RKO (cell line): Measurements from ENCODE around the gene SORCS2.

Experiments used
- DNase-seq: peaks from one replicate; pipeline ENCODE4 v3.0.0-alpha.2; 2016; ENCODE audit warnings: low spot score

Gene SORCS2

DNA sequence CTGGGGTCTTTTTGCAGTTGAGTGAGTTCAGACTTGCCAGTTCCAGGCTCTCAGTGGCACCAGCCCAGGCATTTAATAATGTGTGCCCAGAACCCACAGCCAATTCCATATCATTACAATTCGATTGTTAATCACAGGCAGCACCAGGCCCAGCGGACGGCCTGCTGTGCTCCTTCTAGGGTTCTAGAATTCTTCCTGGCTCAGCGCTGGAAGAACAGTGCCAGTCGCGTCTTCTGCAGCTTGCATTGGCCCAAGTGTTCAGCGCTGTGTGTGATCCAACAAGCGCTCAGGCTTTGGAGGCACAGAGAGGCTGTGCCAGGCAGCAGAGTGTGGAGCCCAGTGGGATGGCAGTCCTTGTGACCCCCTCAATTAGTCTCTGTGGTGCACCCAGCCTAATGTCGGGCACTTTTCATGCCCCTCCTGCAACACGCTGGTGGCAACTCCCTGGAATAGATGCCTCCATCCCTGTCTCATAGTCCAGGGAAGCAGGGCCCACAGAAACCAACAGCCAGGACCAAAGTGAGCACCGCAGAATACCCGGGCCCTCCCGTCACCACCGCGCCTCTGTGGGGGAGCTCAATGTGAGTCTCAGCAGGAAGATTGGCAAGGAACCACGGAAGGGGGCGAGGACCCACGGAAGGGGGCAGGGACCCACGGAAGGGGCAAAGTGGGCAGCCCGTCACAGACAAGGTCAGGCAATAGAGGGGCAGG lies 554.2 kb downstream of the SORCS2 start:
- DNase-seq, result no peak

DNA sequence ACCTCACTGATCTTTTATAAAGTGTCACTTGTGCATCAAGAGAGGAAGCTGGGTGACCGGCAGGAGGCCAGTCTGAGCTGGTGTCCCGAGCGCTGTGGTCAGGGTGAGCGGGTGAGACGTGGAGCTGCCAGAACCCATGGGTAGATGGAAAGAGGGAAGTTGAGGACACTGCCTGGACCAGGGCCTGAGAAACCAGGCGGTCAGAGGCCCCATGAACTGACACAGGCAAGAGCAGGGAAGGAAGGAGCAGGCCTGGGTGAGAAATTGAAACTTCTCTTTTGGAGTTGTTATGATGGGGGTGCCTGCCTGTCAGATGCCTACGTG lies 554.7 kb downstream of the SORCS2 start:
- DNase-seq, result no peak

DNA sequence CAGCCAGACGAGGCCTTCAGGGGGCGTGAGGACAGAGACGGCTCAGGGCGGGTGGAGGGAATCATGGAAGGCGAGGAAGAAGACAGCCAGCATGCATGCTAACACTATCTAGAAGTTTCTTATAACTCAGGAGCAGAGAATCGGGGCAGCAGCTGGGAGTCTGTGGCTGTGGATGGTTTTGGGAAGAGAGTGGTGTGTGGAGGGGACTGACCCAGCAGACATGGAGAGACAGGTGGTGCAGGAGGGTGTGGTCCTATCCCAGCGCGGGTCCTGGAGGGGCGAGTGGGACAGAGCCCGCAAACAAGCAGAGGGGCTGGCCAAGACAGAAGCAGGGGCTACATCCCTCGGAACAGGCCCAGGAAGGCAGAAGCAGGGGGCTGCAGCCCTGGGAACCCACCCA lies 555.2 kb downstream of the SORCS2 start:
- no peak for DNase-seq

DNA sequence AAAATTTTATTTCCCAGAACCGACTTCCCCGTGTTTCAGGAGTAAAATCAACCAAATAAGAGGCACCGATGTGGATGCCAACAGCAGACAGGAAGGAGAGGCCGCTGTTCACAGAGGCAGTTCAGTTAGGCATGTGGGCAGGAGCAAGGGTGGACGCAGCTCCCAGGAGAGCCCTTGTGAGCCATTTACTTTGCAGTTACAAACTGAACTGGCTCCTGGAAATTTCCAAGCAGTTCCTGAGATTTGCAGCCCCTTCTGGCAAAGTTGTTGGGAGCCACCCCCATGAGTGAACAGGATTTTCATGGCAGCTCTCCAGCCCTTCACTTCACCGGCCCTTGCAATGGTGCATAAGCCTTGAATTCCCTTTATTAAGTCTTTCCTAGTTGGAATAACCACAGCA lies 558.2 kb downstream of the SORCS2 start:
- DNase-seq, result no peak

DNA sequence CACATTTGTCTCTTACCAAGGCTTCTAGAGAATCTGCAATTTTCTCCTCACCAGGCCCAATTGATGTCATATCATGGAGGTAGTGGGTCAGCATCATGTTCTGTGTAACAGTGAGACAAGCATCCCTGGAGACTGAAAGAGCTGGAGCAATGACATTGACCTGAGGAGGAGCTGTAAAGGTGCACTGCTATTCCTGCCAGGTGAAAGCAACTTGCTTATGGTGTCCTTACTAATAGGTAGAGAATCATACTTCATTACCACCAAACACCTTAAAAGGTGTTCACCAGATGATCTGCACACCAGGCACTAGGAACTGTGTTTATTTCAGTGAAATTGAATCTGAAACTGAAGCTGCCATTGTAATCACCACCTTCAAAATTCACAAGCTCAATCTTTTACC lies 558.6 kb downstream of the SORCS2 start:
- no peak for DNase-seq

DNA sequence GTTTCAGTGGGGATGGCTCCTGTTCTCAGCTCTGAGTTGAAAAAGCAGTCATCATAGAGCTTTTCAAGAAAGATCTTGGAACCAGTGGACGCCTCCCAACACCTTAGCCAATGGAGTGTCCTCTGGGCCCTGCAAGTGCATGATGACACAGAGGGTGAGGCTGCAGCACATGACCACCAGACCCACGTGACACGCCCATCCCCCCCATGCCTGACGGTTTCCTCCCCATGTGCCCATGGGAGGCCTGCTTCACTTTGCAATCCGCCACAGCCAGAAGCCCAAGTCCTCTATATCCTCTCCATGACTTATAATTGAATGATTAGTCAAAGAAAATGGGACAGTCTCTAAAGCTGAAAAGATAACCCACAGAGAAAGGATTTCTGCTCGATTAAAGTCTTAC lies 560.3 kb downstream of the SORCS2 start:
- no peak for DNase-seq

DNA sequence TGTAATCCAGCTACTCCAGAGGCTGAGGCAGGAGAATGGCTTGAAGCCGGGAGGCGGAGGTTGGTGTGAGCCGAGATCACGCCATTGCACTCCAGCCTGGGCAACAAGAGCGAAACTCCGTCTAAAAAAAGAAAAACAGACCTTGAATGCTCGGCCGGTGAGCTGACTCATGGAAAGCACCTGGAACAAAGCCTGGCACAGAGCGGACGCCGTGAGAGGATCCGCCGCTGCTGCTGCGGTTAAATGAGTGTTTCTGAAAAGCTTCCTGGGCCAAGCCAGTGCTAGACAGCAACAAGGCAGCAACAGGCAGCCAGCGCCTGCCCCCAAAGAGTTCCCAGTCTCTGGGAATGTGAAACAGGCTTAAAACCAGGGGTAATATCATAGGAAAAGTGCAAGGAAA lies 560.9 kb downstream of the SORCS2 start:
- no peak for DNase-seq

DNA sequence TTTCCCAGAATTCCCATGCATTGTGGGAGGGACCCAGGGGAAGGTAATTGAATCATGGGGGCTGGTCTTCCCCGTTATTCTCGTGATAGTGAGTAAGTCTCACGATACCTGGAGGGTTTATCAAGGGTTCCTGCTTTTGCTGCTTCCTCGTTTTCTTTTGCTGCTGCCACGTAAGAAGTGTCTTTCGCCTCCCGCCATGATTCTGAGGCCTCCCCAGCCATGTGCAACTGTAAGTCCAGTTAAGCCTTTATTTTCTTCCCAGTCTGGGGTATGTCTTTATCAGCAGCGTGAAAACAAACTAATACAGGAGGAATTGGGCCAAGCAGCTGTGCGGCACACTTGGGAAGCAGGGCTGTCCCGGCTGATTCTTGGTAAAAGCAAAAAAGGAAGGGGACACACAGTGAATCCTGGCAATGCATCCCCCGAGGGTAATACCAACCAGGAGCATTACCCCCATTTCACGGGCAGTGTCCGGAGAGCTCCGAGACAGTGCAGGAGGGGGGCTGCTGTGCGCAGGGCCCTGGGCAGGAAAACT lies 561.7 kb downstream of the SORCS2 start:
- DNase-seq, result no peak

DNA sequence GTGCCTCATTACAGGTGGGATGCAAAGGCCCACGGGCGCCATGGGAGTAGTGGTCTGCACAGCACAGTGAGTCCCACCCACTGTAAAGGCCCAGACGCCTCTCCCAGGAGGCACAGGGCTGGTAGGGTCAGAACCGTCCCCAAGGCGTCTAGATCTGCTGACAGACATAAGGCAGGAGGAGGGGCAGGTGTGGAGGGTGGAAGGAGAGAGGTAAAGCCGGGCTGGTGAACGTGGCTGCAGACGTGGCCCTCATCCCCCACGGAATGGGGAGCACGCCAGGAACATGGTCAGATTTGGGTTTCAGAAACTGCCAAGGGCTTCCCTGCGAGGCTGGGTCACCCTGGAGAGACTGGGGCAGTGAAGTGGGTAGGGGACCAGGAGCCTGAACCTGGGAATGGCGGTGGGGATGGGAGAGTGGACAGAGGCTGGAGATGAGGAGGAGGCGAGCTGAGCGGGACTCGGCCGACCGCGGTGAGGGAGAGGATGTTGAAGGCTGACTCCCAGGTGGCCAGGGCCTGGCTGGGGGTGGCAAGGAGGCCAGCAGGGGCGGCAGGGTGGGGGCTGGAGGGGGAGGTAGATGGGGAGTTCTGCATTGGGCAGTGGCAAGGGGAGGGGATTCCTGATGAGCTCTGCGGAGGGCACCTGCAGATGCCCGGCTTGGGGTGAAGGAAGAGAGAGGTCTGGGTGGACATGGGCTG lies 562.4 kb downstream of the SORCS2 start:
- DNase-seq, result no peak

DNA sequence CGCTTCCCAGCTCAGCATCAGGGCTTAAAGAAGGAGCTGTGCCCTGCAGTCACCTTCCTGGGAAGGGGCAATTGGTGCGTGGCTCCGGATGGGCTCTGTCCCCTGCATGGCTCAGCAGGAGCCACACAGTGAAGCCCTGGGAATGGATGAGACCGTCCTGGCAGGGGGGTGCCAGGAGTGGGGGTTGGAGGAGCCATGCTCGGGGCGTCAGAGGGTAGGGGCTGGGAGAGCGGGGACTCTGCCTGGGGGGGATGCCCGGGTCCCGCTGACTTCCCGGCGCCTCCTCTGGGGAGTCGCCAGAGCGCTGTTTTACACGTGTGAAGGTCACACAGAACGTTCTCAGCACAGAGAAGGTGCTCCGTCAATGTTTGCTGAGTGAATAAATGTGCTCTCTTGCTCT lies 563.2 kb downstream of the SORCS2 start:
- DNase-seq, result no peak

DNA sequence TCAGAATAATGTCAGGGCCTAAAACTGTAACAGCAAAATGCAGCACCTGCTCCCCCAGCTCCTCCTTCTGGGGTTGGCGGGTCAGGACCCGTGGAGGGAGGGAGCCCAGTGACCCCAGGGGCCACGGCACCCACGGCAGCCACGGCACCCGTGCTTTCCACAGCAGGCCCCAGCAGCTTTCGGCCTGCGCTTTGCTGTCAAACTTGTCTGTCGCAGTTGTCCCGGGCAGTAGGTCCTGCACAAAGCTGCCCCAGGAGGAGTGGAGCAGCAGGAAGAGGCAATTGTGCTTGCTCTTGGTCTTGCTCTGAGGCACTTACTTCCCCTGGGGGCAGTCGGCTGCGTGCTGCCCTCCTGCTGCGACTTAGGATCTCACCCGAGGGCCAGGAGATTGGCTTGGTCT lies 563.7 kb downstream of the SORCS2 start:
- no peak for DNase-seq

DNA sequence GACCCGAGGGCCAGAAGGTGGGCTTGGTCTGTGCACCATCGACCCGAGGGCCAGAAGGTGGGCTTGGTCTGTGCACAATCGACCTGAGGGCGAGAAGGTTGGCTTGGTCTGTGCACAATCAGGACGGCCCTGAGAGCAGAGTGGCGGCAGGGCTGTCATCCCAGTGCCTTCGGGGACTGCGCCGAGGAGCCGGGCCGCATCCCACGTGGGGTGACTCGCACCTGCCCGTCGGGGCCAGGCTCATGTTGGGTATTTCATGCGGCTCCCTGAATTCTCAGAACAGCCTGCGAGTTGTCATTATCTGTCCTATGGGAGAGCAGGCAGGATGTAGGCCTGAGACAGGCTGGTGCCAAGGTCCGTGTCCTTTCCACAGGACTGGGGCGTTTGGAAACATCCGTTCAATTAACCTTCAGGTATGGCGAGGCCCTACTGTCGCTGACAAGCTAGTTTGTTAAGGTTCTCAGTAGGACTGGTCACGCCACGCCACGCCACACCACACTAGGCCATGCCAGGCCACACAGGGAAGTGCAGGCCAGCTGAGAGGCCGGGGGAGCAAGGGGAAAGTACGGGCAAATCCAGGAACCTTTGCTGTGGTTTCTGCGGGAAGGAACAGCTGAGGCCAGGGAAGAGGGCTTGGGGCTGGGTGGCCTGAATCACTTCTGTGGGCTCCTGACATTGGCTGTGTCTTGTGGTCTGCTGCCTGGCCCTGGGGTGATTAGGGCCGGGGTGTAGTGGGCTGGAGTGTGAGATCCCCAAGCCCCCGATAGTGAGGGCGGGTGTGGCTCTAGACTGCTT lies 564.4 kb downstream of the SORCS2 start:
- DNase-seq, result no peak

DNA sequence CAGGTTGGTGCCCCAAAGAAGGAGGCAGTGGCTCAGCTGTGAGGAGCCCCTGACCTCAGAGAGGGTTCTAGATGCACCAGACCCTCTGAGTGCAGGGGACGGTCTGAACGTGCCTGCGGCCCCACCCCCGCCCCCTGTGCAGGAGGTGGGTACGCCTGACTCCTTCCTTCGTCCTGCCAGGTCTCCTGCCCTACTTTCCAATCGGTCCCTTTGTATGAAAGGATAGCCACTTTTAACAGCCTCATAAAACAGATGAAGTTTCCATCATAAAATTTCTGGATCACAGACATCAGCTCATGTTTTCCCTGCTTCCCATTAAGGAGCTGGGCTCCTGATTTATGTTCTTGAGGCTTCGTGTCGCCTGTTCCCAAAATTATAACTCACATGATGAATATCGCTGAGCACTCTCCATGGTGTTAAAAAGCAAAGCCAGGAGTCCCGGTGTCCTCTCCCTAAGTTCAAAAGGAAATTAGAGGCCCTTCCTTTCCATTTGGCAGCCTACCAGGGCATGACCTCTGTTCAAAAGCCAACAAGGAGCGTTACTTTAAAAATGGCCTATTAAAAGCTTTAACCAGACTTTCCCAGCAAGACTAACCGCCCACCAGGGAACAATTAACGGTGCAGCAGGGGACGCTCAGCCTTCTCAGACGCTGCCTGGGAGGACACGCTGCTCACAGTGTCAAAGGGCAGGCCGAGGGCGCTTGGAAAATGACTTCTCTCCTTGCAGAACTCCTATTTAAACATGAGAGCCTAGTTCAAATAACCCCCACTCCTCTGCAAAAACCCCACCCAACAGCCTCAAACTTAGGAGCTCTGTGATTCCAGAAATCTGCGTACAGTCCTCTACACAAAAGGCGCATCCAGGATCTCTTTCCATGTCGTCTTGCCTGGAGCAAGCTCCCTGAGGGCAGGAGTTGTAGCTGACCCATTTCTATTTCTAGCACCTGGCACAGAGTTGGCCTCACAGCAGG lies 565.4 kb downstream of the SORCS2 start:
- no peak for DNase-seq

DNA sequence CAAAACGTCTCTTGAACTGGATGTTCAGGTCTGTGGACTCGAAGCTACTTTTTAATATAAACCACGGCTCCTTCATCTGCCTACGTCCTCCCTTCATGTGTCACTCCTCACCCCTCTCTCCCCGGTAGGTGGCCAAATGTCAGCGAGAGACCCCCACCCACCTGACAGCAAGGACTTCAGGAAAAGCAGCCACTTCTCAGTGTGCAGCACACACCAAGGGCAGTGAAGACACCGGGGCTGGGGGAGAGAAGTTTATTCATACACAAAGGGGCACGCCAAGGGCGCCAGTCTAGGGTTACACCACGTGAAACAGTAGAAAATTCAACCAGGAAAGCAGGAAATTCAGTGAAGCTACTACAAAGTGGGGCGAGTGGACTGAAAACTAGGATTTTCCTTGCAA lies 566.1 kb downstream of the SORCS2 start:
- DNase-seq, result no peak

DNA sequence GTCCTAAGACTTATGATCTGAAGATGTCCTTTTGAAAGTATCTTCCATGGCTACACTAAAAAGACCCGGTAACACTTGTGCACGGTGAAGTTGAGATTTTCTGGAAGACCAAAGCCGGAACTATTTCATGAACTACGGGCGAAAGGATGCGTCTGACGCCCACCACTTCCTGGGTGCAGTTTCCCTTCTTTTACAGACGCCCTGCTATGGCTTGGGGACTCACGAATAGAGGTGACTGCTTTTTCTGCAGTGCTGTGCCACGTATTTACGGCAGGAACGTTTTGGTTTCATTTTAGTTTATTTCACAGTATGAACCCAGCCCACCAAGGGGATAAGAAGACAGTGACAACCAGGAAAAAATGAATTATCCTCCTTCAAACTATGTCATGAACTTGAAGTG lies 566.9 kb downstream of the SORCS2 start:
- no peak for DNase-seq

DNA sequence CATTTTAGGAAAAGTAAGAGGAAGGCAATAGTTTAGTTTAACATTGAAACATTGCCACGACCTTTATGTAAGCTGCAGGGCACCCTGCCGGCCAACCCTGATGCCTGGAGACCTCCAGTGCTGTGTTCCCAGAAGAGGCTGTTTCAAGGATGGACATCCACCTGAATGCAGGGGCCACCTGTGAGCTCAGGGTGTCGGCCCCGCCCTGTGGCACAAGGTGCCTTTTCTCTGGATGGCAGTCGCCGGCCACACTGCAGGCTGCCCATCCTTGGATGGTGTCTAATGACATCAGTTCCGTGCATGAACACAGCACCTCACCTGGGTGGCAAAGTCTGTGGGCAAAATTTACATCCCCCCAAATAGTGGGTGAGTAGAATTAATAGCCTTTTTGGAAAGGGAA lies 567.3 kb downstream of the SORCS2 start:
- no peak for DNase-seq

DNA sequence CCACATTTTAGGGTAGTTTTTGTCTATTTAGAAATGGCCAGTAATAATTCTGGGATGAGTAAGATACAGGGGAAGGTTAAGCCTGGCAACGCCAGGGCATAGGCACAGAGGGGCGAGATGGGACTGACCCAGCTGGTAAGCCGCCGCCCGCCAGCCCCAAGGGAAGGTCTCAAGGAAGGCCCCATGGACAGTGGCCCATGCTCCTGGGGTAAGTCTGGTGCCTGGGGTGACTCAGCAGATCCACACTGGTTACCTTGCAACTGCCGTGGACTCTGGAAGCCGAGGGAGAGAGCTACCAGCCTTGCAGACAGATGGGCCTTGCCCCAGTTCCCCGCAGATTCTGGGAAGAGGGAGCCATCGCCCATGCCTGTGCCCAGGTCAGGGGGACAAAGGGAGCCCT lies 567.9 kb downstream of the SORCS2 start:
- DNase-seq, result no peak

DNA sequence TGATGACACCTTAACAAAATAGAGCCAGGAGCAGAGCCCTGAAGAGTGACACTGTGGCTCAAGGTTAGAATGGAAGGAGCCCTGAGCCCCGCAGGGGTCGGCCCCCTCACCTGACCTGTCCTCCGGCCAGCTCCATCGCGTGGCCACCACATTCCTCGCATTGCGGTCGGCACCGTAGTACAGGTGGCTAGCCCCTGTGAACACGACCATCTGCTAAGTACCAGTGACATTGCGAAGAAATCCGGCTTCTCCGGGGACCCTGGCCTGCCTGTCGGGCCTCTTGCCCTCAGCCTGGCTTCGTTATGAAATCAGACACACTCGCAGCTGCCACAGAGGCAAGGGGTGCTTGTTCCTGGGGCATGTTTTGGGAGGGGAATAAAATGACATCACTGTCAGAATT lies 568.4 kb downstream of the SORCS2 start:
- no peak for DNase-seq

DNA sequence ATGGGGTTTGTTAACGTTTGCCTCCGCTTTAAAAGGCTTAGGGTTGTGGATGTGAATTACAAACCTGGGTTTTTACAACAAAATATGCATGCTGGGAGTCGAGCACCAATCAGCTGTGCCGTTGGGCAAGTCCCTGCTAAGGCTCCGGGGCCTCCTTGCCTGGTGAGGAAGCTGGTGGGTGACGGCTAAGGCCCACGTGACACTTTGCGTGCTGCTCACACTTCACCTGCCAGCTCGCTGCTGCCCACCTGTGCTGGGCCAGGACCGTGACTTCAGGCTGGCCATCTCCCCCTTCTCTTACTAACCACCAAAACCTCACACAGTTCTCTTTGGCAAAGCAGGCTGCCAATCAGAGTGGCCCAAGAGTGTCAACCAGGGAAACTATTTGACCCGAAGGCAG lies 569.0 kb downstream of the SORCS2 start:
- DNase-seq, result no peak

DNA sequence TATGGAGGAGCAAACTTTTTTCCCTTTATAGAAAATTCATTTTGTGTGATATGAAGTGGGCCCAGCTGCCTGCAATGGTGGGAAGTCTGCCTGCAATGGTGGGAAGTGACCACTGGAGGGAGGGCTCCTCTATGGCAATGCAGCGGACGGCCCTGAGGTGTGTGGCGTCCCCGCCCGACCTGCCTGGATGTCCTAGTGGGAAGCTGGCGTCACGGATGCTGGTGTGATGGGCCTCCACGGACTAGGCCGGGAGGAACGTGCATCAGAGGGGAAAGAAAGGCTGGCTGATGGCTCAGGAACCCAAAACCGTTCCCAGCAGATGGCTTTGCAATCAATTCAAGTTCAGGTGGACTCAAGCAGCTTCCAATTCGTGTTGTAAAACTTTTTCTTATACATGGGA lies 569.4 kb downstream of the SORCS2 start:
- peak; percentile 20 for DNase-seq

DNA sequence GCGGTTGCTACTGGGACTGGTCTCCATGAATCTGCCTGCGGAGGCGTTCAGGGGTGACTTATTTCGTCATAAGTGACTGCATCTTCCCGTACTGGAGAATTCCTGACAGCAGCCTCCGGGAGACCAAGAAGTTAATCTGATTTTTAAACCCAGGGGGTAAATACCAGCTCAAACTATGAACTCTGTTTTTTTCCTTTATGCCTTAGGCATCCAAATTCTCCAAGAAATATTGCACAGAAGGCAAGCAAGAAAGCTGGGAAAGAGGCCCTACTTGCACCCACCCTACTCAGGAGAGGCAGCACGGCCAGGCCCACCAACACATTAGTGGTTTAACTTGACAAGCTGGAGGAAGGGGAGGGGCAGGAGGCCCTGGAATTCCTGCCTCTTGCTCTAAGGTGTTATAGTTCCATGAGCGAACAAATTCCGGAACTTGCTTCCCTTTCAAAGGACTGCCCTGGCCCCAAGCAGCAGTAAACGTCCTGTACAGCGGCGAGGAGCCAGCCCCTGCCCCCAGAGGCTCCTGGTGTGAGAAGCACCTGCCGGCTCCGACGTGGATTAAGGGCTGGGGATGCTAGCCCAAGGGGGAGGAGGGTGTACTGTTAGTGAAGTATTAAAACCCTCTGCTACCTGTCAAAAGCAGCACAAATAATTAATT lies 570.2 kb downstream of the SORCS2 start:
- no peak for DNase-seq
